ENCODE results near the gene SREBF1.

Gene SREBF1

GRCh38 chr17:17833658-17834357 lies 3.0 kb downstream of the SREBF1 start:
- Histone ChIP-seq H3K36me3 (peaks cover 40% of the 10 kb centered on the region), H3K27ac (no peak overlapping the region), H3K4me3 (ENCODE audit: low read depth, low read length) (no peak overlapping the region), H3K27me3 (ENCODE audit: insufficient read depth, low read depth, severe bottlenecking) (no peaks in the 10 kb centered on the region), H3K9me3 (ENCODE audit: severe bottlenecking) (no peaks in the 10 kb centered on the region)
- no peak for TF ChIP-seq CTCF (IDR thresholded peaks at IDR 0.05; ENCODE audit: low read depth, low read length)
- no peak for DNase-seq

- H3K27ac ChIP-seq = peak overlapping the region; percentile 62
- no peak for TF ChIP-seq CTCF (IDR thresholded peaks at IDR 0.05; ENCODE audit: low read depth, low read length)
- no peak for DNase-seq
- no peaks in the 10 kb centered on the region for H3K9me3 ChIP-seq (ENCODE audit: severe bottlenecking)
- no peak overlapping the region for H3K4me3 ChIP-seq (ENCODE audit: low read depth, low read length)
- peaks cover 46% of the 10 kb centered on the region for H3K36me3 ChIP-seq
- no peaks in the 10 kb centered on the region for H3K27me3 ChIP-seq (ENCODE audit: insufficient read depth, low read depth, severe bottlenecking)
Observed at GRCh38 chr17:17832032-17832363, 4.8 kb downstream of the SREBF1 start.

GRCh38 chr17:17831208-17832031 lies 5.4 kb downstream of the SREBF1 start:
- Histone ChIP-seq H3K27me3 (ENCODE audit: insufficient read depth, low read depth, severe bottlenecking) (no peaks in the 10 kb centered on the region), H3K9me3 (ENCODE audit: severe bottlenecking) (no peaks in the 10 kb centered on the region), H3K27ac (peak overlapping the region; percentile 62), H3K36me3 (peaks cover 46% of the 10 kb centered on the region), H3K4me3 (ENCODE audit: low read depth, low read length) (no peak overlapping the region)
- DNase-seq = peak; percentile 69
- TF ChIP-seq CTCF (IDR thresholded peaks at IDR 0.05; ENCODE audit: low read depth, low read length) = no peak

- H3K27ac ChIP-seq = peak overlapping the region; percentile 62
Observed at GRCh38 chr17:17830740-17831207, 6.0 kb downstream of the SREBF1 start.

GRCh38 chr17:17830269-17830567 lies 6.6 kb downstream of the SREBF1 start:
- Histone ChIP-seq H3K27me3 (ENCODE audit: insufficient read depth, low read depth, severe bottlenecking) (no peaks in the 10 kb centered on the region), H3K9me3 (ENCODE audit: severe bottlenecking) (no peaks in the 10 kb centered on the region), H3K36me3 (peaks cover 36% of the 10 kb centered on the region), H3K4me3 (ENCODE audit: low read depth, low read length) (no peak overlapping the region), H3K27ac (no peak overlapping the region)
- no peak for TF ChIP-seq CTCF (IDR thresholded peaks at IDR 0.05; ENCODE audit: low read depth, low read length)
- no peak for DNase-seq

More at GRCh38 chr17:17830740-17831207, 6.0 kb downstream of the SREBF1 start:
- no peak overlapping the region for H3K4me3 ChIP-seq (ENCODE audit: low read depth, low read length)
- DNase-seq = no peak
- H3K36me3 ChIP-seq = peaks cover 42% of the 10 kb centered on the region
- H3K27me3 ChIP-seq (ENCODE audit: insufficient read depth, low read depth, severe bottlenecking) = no peaks in the 10 kb centered on the region
- TF ChIP-seq CTCF (IDR thresholded peaks at IDR 0.05; ENCODE audit: low read depth, low read length) = no peak
- no peaks in the 10 kb centered on the region for H3K9me3 ChIP-seq (ENCODE audit: severe bottlenecking)

Measured in WERI-Rb-1 (cell line).